GM19395 (cell line): ENCODE data around the gene TOB1.
"Not testable (repeated sequence)": the region's sequence is repeated elsewhere in the genome, so short reads cannot be mapped to it uniquely, and the experiment has no call there.

Experiments
- ATAC-seq: cut with Tn5 transposase; IDR thresholded peaks from one replicate; pipeline ENCODE4 v1.9.1; 2021; ENCODE audit warnings: mild to moderate bottlenecking, moderate library complexity; ENCODE audit not compliant: unreplicated experiment

Gene TOB1

GRCh38 chr17:50871898-50872297 lies 5.7 kb upstream of the TOB1 start:
- ATAC-seq: no peak

- no peak for ATAC-seq
These were observed 5.2 kb upstream of the TOB1 start for GRCh38 chr17:50871364-50871763.

GRCh38 chr17:50868602-50869001 lies 2.4 kb upstream of the TOB1 start:
- ATAC-seq: no peak

- no peak for ATAC-seq
These were observed 1.9 kb upstream of the TOB1 start for GRCh38 chr17:50868140-50868438.

GRCh38 chr17:50867363-50868139 lies 1.4 kb upstream of the TOB1 start:
- peak; percentile 50 for ATAC-seq

- ATAC-seq: peak; percentile 12
These were observed 802 bp upstream of the TOB1 start for GRCh38 chr17:50866950-50867362.

- ATAC-seq: peak; percentile 6
These were observed 290 bp downstream of the TOB1 start for GRCh38 chr17:50865868-50866260.

GRCh38 chr17:50865060-50865867 lies 890 bp downstream of the TOB1 start:
- peak; percentile 10 for ATAC-seq

GRCh38 chr17:50864747-50865059 lies 1.5 kb downstream of the TOB1 start:
- ATAC-seq: no peak

GRCh38 chr17:50863931-50864330 lies 2.2 kb downstream of the TOB1 start:
- ATAC-seq: no peak

GRCh38 chr17:50863221-50863843 lies 2.8 kb downstream of the TOB1 start:
- no peak for ATAC-seq

GRCh38 chr17:50861822-50862528 lies 4.2 kb downstream of the TOB1 start:
- ATAC-seq: no peak

- ATAC-seq: no peak
These were observed 4.8 kb downstream of the TOB1 start for GRCh38 chr17:50861334-50861676.

- ATAC-seq: not testable (repeated sequence)
These were observed 6.4 kb downstream of the TOB1 start for GRCh38 chr17:50859727-50860126.

GRCh38 chr17:50858486-50859225 lies 7.5 kb downstream of the TOB1 start:
- ATAC-seq: no peak

- ATAC-seq: no peak
These were observed 9.7 kb downstream of the TOB1 start for GRCh38 chr17:50856431-50856830.

GRCh38 chr17:50855708-50856330 lies 10.3 kb downstream of the TOB1 start:
- ATAC-seq: no peak

- no peak for ATAC-seq
These were observed 12.4 kb downstream of the TOB1 start for GRCh38 chr17:50853781-50854180.

GRCh38 chr17:50853015-50853615 lies 13.0 kb downstream of the TOB1 start:
- ATAC-seq: no peak

GRCh38 chr17:50850640-50851039 lies 15.5 kb downstream of the TOB1 start:
- ATAC-seq: no peak
